Right cardiac atrium (tissue), 5 donors: Measurements from ENCODE around the gene VASP. TPM values are rescaled to one million over a fixed set of nuclear protein-coding genes. Genes with fewer than 3 reads are reported as not detected.

Experiments
- ATAC-seq, 2 donors: fragments of 200-7000 bp; cut with Tn5 transposase; one replicate each; pipeline versions ENCODE4 v1.8.0 to v1.9.1; 2020; ENCODE audit warnings: moderate library complexity in 2 of 2, mild to moderate bottlenecking in 1 of 2
- DNase-seq, 3 donors: peaks; one replicate each; pipeline ENCODE4 v3.0.0-alpha.2; 2020
- H3K27ac ChIP-seq: one replicate; pipeline ENCODE4 v1.5.1; 2013; ENCODE audit warnings: mild to moderate bottlenecking, low read length, control low read depth, moderate library complexity
- H3K27me3 ChIP-seq: one replicate; pipeline ENCODE4 v1.6.1; 2013; ENCODE audit not compliant: control insufficient read depth, insufficient read depth
- H3K4me1 ChIP-seq: one replicate; pipeline ENCODE4 v1.6.1; 2013; ENCODE audit warnings: low read length; ENCODE audit not compliant: control insufficient read depth, insufficient read depth
- H3K4me3 ChIP-seq: one replicate; pipeline ENCODE4 v1.5.1; 2013; ENCODE audit warnings: low read length, control low read depth
- H3K9me3 ChIP-seq: one replicate; pipeline ENCODE4 v1.6.1; 2013; ENCODE audit warnings: low read length; ENCODE audit not compliant: control insufficient read depth
- WGBS: extraction: QIAGEN DNeasy Blood & Tissue Kit; methylation state at CpG from one replicate; pipeline ENCODE4 v1.1.7; 2013; 5-methylcytosine and 5-hydroxymethylcytosine counted together
- intact Hi-C, 4 donors: fragments of 100-400 bp; cut with DNase I; formaldehyde crosslinking; loops; one replicate each; pipeline versions ENCODE4 v1.11.0 to v1.14.0; 2022 to 2023
- polyA plus RNA-seq: library from polyadenylated mRNA; stranded (reverse); fragments of 200-250 nt; gene quantifications from one replicate; pipeline ENCODE4 v1.2.3, GENCODE V29; 2013
- total RNA-seq, 4 donors: library from RNA; stranded (reverse); fragmentation: NEBNext Ultra II Directional; extraction: Animal tissue kit (Norgen Biotek cat#: 25700); gene quantifications; one replicate each; pipeline ENCODE4 v1.2.1, GENCODE V29; 2021
- donor health status: healthy with polysubstance abuse.
- donor health status: DM: no; HTN: yes; CAD: no.
- donor health status: DM: no; HTN: no; CAD: no.
- donor health status: DM: no; HTN: yes; CAD: no; lungs with severe emphysema.
- donor health status: DM: yes; HTN: yes; CAD: no.

VASP gene
- total and polyA plus RNA-seq, 5 donors = 42.2 to 85.4 (median 45.9) TPM

GRCh38 chr19:45468803-45469131 lies 38.5 kb upstream of the VASP start:
- Histone ChIP-seq H3K27ac (peak overlapping the region; percentile 55), H3K27me3 (no peaks in the 10 kb centered on the region), H3K4me1 (no peaks in the 10 kb centered on the region), H3K9me3 (no peaks in the 10 kb centered on the region), H3K4me3 (peak overlapping the region; percentile 45)
- intact Hi-C loops = no loop called here
- WGBS = under 1% methylated on average over 18 of the region's 19 CpGs
- DNase-seq (no peak), ATAC-seq (peak; percentile 6 to 27)

GRCh38 chr19:45469132-45469944 lies 37.9 kb upstream of the VASP start:
- WGBS = under 1% methylated on average over 66 of the region's 66 CpGs
- intact Hi-C loops = no loop called here
- H3K9me3 ChIP-seq = no peaks in the 10 kb centered on the region
- ATAC-seq = peak; percentile 91 to 93
- no peaks in the 10 kb centered on the region for H3K4me1 ChIP-seq
- peak overlapping the region; percentile 87 for H3K27ac ChIP-seq
- peak; percentile 94 to 98 (median 97) for DNase-seq
- H3K4me3 ChIP-seq = peak overlapping the region; percentile 53
- no peaks in the 10 kb centered on the region for H3K27me3 ChIP-seq

- Histone ChIP-seq H3K27me3 (no peaks in the 10 kb centered on the region), H3K9me3 (no peaks in the 10 kb centered on the region), H3K27ac (peak overlapping the region; percentile 87), H3K4me3 (peak overlapping the region; percentile 53), H3K4me1 (no peaks in the 10 kb centered on the region)
- intact Hi-C loops = no loop called here
- peak; percentile 1 to 5 for ATAC-seq
- peak in 2 of 3 donors; percentile 65 to 73 for DNase-seq
- WGBS = 47% methylated on average over 33 of the region's 33 CpGs
These were observed 37.1 kb upstream of the VASP start for GRCh38 chr19:45469945-45470761.

GRCh38 chr19:45470762-45471081 lies 36.6 kb upstream of the VASP start:
- intact Hi-C loops = no loop called here
- 91% methylated on average over 15 of the region's 15 CpGs for WGBS
- no peak overlapping the region for H3K27ac ChIP-seq
- ATAC-seq = no peak
- DNase-seq = no peak
- H3K27me3 ChIP-seq = no peaks in the 10 kb centered on the region
- H3K4me3 ChIP-seq = no peak overlapping the region
- no peaks in the 10 kb centered on the region for H3K9me3 ChIP-seq
- H3K4me1 ChIP-seq = no peaks in the 10 kb centered on the region

GRCh38 chr19:45471111-45471930 lies 36.0 kb upstream of the VASP start:
- WGBS = 87% methylated on average over 16 of the region's 16 CpGs
- Histone ChIP-seq H3K4me3 (no peak overlapping the region), H3K9me3 (no peaks in the 10 kb centered on the region), H3K27me3 (no peaks in the 10 kb centered on the region), H3K4me1 (no peaks in the 10 kb centered on the region), H3K27ac (no peak overlapping the region)
- intact Hi-C loops = no loop called here
- DNase-seq = no peak
- no peak for ATAC-seq

- no peak overlapping the region for H3K4me3 ChIP-seq
- H3K27ac ChIP-seq = no peak overlapping the region
- no peaks in the 10 kb centered on the region for H3K27me3 ChIP-seq
- H3K4me1 ChIP-seq = no peaks in the 10 kb centered on the region
- intact Hi-C loops = no loop called here
- H3K9me3 ChIP-seq = no peaks in the 10 kb centered on the region
- 50% methylated on average over 7 of the region's 7 CpGs for WGBS
- ATAC-seq (no peak), DNase-seq (no peak)
These were observed 35.2 kb upstream of the VASP start for GRCh38 chr19:45471931-45472562.

- no peak overlapping the region for H3K4me3 ChIP-seq
- WGBS = 21% methylated on average over 44 of the region's 44 CpGs
- no peak for ATAC-seq
- H3K27ac ChIP-seq = no peak overlapping the region
- no peaks in the 10 kb centered on the region for H3K27me3 ChIP-seq
- DNase-seq = peak in 1 of 3 donors; percentile 66
- intact Hi-C loops = no loop called here
- no peaks in the 10 kb centered on the region for H3K4me1 ChIP-seq
- H3K9me3 ChIP-seq = no peaks in the 10 kb centered on the region
These were observed 34.5 kb upstream of the VASP start for GRCh38 chr19:45472563-45473366.

- 38% methylated on average over 5 of the region's 5 CpGs for whole genome bisulfite sequencing
- no peak overlapping the region for H3K27ac ChIP-seq
- no peaks in the 10 kb centered on the region for H3K9me3 ChIP-seq
- DNase-seq (no peak), ATAC-seq (no peak)
- no peaks in the 10 kb centered on the region for H3K27me3 ChIP-seq
- H3K4me1 ChIP-seq = no peaks in the 10 kb centered on the region
- H3K4me3 ChIP-seq = no peak overlapping the region
- intact Hi-C loops = no loop called here
These were observed 34.0 kb upstream of the VASP start for GRCh38 chr19:45473367-45473681.

- no peak for DNase-seq
- WGBS = 69% methylated on average over 27 of the region's 27 CpGs
- no peak overlapping the region for H3K27ac ChIP-seq
- ATAC-seq = no peak
- no peaks in the 10 kb centered on the region for H3K9me3 ChIP-seq
- intact Hi-C loops = no loop called here
- no peaks in the 10 kb centered on the region for H3K27me3 ChIP-seq
- H3K4me1 ChIP-seq = no peaks in the 10 kb centered on the region
- H3K4me3 ChIP-seq = no peak overlapping the region
These were observed 33.3 kb upstream of the VASP start for GRCh38 chr19:45473682-45474605.
